Measurements from ENCODE around the gene MYCBP. TPM values are rescaled to one million over a fixed set of nuclear protein-coding genes. Genes with fewer than 3 reads are reported as not detected.

Gene MYCBP
- total RNA-seq, 1 experiment from 2014 or later = 33.1 TPM

DNA sequence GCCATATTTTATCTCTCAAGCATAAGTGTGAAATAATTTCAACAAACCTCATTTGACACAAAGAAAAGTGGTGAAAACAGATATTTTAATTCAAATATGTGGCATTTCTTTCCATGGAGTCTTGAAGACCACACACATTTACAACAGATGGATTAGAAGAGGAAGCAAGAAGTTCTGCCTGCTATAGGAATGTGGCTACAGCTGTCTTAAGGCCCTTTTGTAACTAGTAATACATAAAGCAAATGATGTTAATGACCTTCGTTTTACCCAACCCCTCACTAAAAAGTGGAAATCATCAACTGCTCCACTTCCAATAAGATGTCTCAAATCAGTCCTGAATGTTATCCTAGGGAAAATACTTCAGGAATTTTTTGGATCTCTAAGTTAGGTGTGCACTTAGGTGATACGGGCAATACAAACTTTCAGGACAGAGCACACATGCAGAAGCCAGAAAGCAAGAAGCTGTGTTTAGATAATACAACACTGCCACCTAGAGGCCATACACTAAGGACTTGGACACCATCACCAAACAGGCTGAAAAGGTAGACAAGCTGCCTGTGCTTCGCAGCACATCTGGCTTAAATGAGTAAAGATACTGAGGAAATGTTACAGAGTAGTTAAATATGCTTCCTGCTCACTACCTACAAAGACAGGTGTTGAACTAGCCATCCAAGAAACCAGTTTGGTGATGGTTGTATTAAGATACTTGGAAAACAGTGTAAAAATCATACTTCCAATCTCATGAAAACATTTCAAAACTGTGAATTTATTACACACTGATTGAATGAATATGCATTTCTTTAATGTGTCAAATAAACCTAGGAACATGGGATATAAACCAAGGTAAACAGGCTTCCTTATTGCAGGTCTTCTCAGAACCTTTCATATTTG is 38.0 kb downstream of the MYCBP start:
- no peak overlapping the region for H4K8ac ChIP-seq (replicated peaks; ENCODE audit: insufficient read length, low read depth, low read length)
- no peak overlapping the region for H4K5ac ChIP-seq (ENCODE audit: insufficient read length, low read depth, low read length)
- H3K79me1 ChIP-seq (ENCODE audit: insufficient read depth, low read depth, low read length, poor library complexity, severe bottlenecking) = no peaks in the 10 kb centered on the region
- Mint-ChIP-seq H3K4me3 (no peak overlapping the region), H3K27ac (no peak overlapping the region), H3K9me3 (no peaks in the 10 kb centered on the region), H3K27me3 (ENCODE audit: low read depth) (peaks cover 5% of the 10 kb centered on the region), H3K4me1 (peaks cover 15 to 26% of the 10 kb centered on the region in 2 experiments), H3K36me3 (ENCODE audit: insufficient read depth in 1 of 3, low read depth in 3 of 3) (peaks cover 3 to 20% (median 18%) of the 10 kb centered on the region in 3 experiments; a peak in 6 of 7 replicates)
- H4K20me1 ChIP-seq (ENCODE audit: control insufficient read depth, insufficient read depth, insufficient read length) = no peaks in the 10 kb centered on the region
- no peak overlapping the region for H2BK120ac ChIP-seq (ENCODE audit: low read depth, low read length, poor library complexity, severe bottlenecking)
- H2BK15ac ChIP-seq (ENCODE audit: low read depth, low read length) = no peak overlapping the region
- no peak overlapping the region for H3K27ac ChIP-seq (ENCODE audit: insufficient read length, low read depth, low read length)
- H2BK20ac ChIP-seq (ENCODE audit: low read depth, low read length, poor library complexity, severe bottlenecking) = no peak overlapping the region
- no peak overlapping the region for H4K91ac ChIP-seq (ENCODE audit: insufficient read length, low read depth, low read length)
- TF ChIP-seq CTCF (conservative IDR thresholded peaks at IDR 0.05) = peak; percentile 89
- H3K4me1 ChIP-seq (ENCODE audit: insufficient read depth, low read length) = no peaks in the 10 kb centered on the region; the same call in 1 of the 2 replicates
- no peak overlapping the region for H3K18ac ChIP-seq (ENCODE audit: insufficient read length, low read depth, low read length)
- no peak overlapping the region for H3K9ac ChIP-seq (ENCODE audit: extremely low read depth, insufficient read length, low read length)
- H2BK5ac ChIP-seq (ENCODE audit: insufficient read length, low read length) = no peak overlapping the region
- no peak overlapping the region for H3K4me2 ChIP-seq (ENCODE audit: insufficient read depth, insufficient read length, low read length)
- no peak overlapping the region for H3K4ac ChIP-seq (ENCODE audit: low read depth, low read length)
- no peaks in the 10 kb centered on the region for H3K27me3 ChIP-seq (ENCODE audit: insufficient read depth, low read length)
- no peaks in the 10 kb centered on the region for H3K79me2 ChIP-seq (ENCODE audit: insufficient read depth, low read length)
- no peaks in the 10 kb centered on the region for H3K9me3 ChIP-seq (ENCODE audit: control insufficient read depth, low read depth, low read length)
- H2AK5ac ChIP-seq (ENCODE audit: insufficient read length, low read length) = no peak overlapping the region
- H3K23me2 ChIP-seq (ENCODE audit: insufficient read length, low read depth, low read length, poor library complexity, severe bottlenecking) = no peaks in the 10 kb centered on the region
- H2AFZ ChIP-seq (ENCODE audit: low read length) = no peak overlapping the region
- no peak overlapping the region for H3K56ac ChIP-seq (ENCODE audit: insufficient read length, low read depth, low read length)
- DNase-seq = peak; percentile 63
- WGBS (ENCODE audit: extremely low coverage, insufficient read length, low lambda C conversion rate) = no CpG with 5 or more reads among the region's 3 CpGs
- H2BK12ac ChIP-seq (ENCODE audit: insufficient read length, low read depth, low read length) = no peak overlapping the region
- no peak overlapping the region for H3K23ac ChIP-seq (ENCODE audit: insufficient read length, low read depth, low read length)
- no peak overlapping the region for H3T11ph ChIP-seq (ENCODE audit: low read length)
- no peak overlapping the region for H3K14ac ChIP-seq (ENCODE audit: insufficient read depth, low read length)
